Loucy (cell line): ENCODE data around the gene ADAMTS2.

Source experiments
- H2AFZ ChIP-seq: fragments of 200-600 bp; sonication (generic); 2 replicates; pipeline ENCODE4 v1.6.0; 2016; ENCODE audit warnings: antibody characterized with exemption, mild to moderate bottlenecking, low read length, moderate library complexity
- H3F3A ChIP-seq: fragments of 200-600 bp; 2 replicates; pipeline ENCODE4 v1.6.0; 2016; ENCODE audit warnings: antibody characterized with exemption, low read depth, mild to moderate bottlenecking
- H3K27me3 ChIP-seq: fragments of 200-600 bp; sonication (generic); 2 replicates; pipeline ENCODE4 v1.6.1; 2014; ENCODE audit warnings: low read length, mild to moderate bottlenecking; ENCODE audit not compliant: insufficient read depth, poor library complexity, severe bottlenecking
- H3K36me3 ChIP-seq: fragments of 200-600 bp; sonication (generic); 2 replicates; pipeline ENCODE4 v1.6.1; 2016; ENCODE audit warnings: low read length; ENCODE audit not compliant: insufficient read depth
- H3K4me1 ChIP-seq: fragments of 200-600 bp; sonication (generic); 2 replicates; pipeline ENCODE4 v1.5.1; 2014; ENCODE audit warnings: low read length, mild to moderate bottlenecking; ENCODE audit not compliant: insufficient read depth, poor library complexity, severe bottlenecking
- H3K4me2 ChIP-seq: fragments of 200-600 bp; sonication (generic); 2 replicates; pipeline ENCODE4 v1.6.0; 2014; ENCODE audit warnings: antibody characterized with exemption, low read length, low read depth, mild to moderate bottlenecking; ENCODE audit not compliant: poor library complexity, severe bottlenecking
- H3K4me3 ChIP-seq: fragments of 200-600 bp; sonication (generic); 2 replicates; pipeline ENCODE4 v1.5.1; 2014; ENCODE audit warnings: low read length, mild to moderate bottlenecking, mixed read lengths; ENCODE audit not compliant: poor library complexity, severe bottlenecking
- H3K79me2 ChIP-seq: fragments of 200-600 bp; sonication (generic); 2 replicates; pipeline ENCODE4 v1.6.1; 2014; ENCODE audit warnings: low read length; ENCODE audit not compliant: insufficient read depth
- H3K9ac ChIP-seq: fragments of 200-600 bp; sonication (generic); 2 replicates; pipeline ENCODE4 v1.6.0; 2014; ENCODE audit warnings: mild to moderate bottlenecking, low read depth, low read length, moderate library complexity; ENCODE audit not compliant: poor library complexity, severe bottlenecking
- H3K9me2 ChIP-seq: fragments of 200-600 bp; sonication (generic); replicated peaks from 2 replicates; pipeline ENCODE4 v1.6.1; 2016; ENCODE audit warnings: low read depth, low read length, mixed read lengths
- H3K9me3 ChIP-seq: fragments of 200-600 bp; sonication (generic); 2 replicates; pipeline ENCODE4 v1.6.1; 2014; ENCODE audit warnings: mild to moderate bottlenecking, antibody characterized with exemption, low read length, low read depth; ENCODE audit not compliant: insufficient read depth
- H4K20me1 ChIP-seq: fragments of 200-600 bp; sonication (generic); 2 replicates; pipeline ENCODE4 v1.6.0; 2014; ENCODE audit warnings: antibody characterized with exemption, low read length, mild to moderate bottlenecking; ENCODE audit not compliant: insufficient read depth, poor library complexity, severe bottlenecking
- EZH2phosphoT487 ChIP-seq: fragments of 200-600 bp; IDR thresholded peaks from 2 replicates; pipeline ENCODE4 v1.6.1; 2018; ENCODE audit warnings: antibody characterized with exemption, mild to moderate bottlenecking, moderate library complexity, borderline replicate concordance
- TF ChIP-seq, protein P1 (sequence below): fragments of 200-600 bp; sonication (generic); conservative IDR thresholded peaks from 2 replicates; pipeline ENCODE4 v1.5.1; 2014; ENCODE audit warnings: mild to moderate bottlenecking, antibody characterized with exemption, low read length

ADAMTS2 gene

GRCh38 chr5:179371121-179371510 lies 25.9 kb upstream of the ADAMTS2 start:
- Histone ChIP-seq H3K9me3 (no peaks in the 10 kb centered on the region), H3K27me3 (no peaks in the 10 kb centered on the region)

GRCh38 chr5:179370490-179371120 lies 25.3 kb upstream of the ADAMTS2 start:
- no peaks in the 10 kb centered on the region for H3K27me3 ChIP-seq
- no peaks in the 10 kb centered on the region for H3F3A ChIP-seq
- no peaks in the 10 kb centered on the region for H3K79me2 ChIP-seq
- no peaks in the 10 kb centered on the region for H3K9me2 ChIP-seq
- no peaks in the 10 kb centered on the region for H3K4me1 ChIP-seq
- H3K4me2 ChIP-seq, result no peak overlapping the region
- no peak overlapping the region for H3K9ac ChIP-seq
- H3K4me3 ChIP-seq, result no peak overlapping the region
- no peak for TF ChIP-seq EZH2phosphoT487
- TF ChIP-seq, protein P1, sequence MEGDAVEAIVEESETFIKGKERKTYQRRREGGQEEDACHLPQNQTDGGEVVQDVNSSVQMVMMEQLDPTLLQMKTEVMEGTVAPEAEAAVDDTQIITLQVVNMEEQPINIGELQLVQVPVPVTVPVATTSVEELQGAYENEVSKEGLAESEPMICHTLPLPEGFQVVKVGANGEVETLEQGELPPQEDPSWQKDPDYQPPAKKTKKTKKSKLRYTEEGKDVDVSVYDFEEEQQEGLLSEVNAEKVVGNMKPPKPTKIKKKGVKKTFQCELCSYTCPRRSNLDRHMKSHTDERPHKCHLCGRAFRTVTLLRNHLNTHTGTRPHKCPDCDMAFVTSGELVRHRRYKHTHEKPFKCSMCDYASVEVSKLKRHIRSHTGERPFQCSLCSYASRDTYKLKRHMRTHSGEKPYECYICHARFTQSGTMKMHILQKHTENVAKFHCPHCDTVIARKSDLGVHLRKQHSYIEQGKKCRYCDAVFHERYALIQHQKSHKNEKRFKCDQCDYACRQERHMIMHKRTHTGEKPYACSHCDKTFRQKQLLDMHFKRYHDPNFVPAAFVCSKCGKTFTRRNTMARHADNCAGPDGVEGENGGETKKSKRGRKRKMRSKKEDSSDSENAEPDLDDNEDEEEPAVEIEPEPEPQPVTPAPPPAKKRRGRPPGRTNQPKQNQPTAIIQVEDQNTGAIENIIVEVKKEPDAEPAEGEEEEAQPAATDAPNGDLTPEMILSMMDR, result no peak
- H4K20me1 ChIP-seq, result no peaks in the 10 kb centered on the region
- no peak overlapping the region for H2AFZ ChIP-seq
- no peaks in the 10 kb centered on the region for H3K36me3 ChIP-seq
- H3K9me3 ChIP-seq, result no peaks in the 10 kb centered on the region

More at GRCh38 chr5:179371121-179371510, 25.9 kb upstream of the ADAMTS2 start:
- TF ChIP-seq, protein P1, result no peak
- TF ChIP-seq EZH2phosphoT487, result no peak
- Histone ChIP-seq H3F3A (no peaks in the 10 kb centered on the region), H3K4me1 (no peaks in the 10 kb centered on the region), H3K4me2 (no peak overlapping the region), H3K36me3 (no peaks in the 10 kb centered on the region), H3K4me3 (no peak overlapping the region), H3K9me2 (no peaks in the 10 kb centered on the region), H2AFZ (no peak overlapping the region), H3K79me2 (no peaks in the 10 kb centered on the region), H3K9ac (no peak overlapping the region), H4K20me1 (no peaks in the 10 kb centered on the region)

- Histone ChIP-seq H3K4me3 (no peak overlapping the region), H3K36me3 (no peaks in the 10 kb centered on the region), H3K9ac (no peak overlapping the region), H3K79me2 (no peaks in the 10 kb centered on the region), H4K20me1 (no peaks in the 10 kb centered on the region), H3K9me2 (no peaks in the 10 kb centered on the region), H3K9me3 (no peaks in the 10 kb centered on the region), H3K4me2 (no peak overlapping the region), H3K4me1 (no peaks in the 10 kb centered on the region), H2AFZ (no peak overlapping the region), H3K27me3 (no peaks in the 10 kb centered on the region), H3F3A (no peaks in the 10 kb centered on the region)
- TF ChIP-seq, protein P1, result no peak
- no peak for TF ChIP-seq EZH2phosphoT487
These were observed 24.2 kb upstream of the ADAMTS2 start for GRCh38 chr5:179369530-179369884.
